Measurements from ENCODE around the gene TMCC1. TPM values are rescaled to one million over a fixed set of nuclear protein-coding genes. Genes with fewer than 3 reads are reported as not detected.

The TMCC1 gene
- total and polyA plus RNA-seq, 2 donors (not counting 3 experiments of a cell fraction or from before 2014, with no cell fraction given) = 17.4 to 38.4 TPM

GRCh38 chr3:129628169-129628522, 265.4 kb downstream of the TMCC1 start:
- intact Hi-C loops (cut with micrococcal nuclease) (loop anchor here (1.0 to 10.0 kb wide), 7 partner anchors 22 to 467 kb away; no protein-coding TSS in a partner anchor), dilution Hi-C loops (cut with MboI; ENCODE audit: extremely low pct_ligation_motif_present, low sequenced_read_pairs) (no loop called here)
- Histone ChIP-seq H3K79me2 (ENCODE audit: control insufficient read depth, insufficient read depth, low read length) (no peaks in the 10 kb centered on the region), H4K20me1 (replicated peaks; ENCODE audit: control insufficient read depth, extremely low read depth, insufficient read depth, low read length) (no peaks in the 10 kb centered on the region), H3K9me1 (replicated peaks; ENCODE audit: control insufficient read depth, extremely low read depth, insufficient read depth, low read length) (no peaks in the 10 kb centered on the region), H3K4me1 (ENCODE audit: control insufficient read depth, extremely low read depth, insufficient read depth, low read length) (peaks cover 44% of the 10 kb centered on the region), H3K27ac (ENCODE audit: insufficient read depth, low read depth, low read length) (peak overlapping the region; percentile 85), H3K27me3 (ENCODE audit: control insufficient read depth in 2 of 2, insufficient read depth in 2 of 2, low read length in 2 of 2) (no peaks in the 10 kb centered on the region), H3K9ac (replicated peaks; ENCODE audit: extremely low read depth, insufficient read depth, low read length) (peak overlapping the region; percentile 37), H2AFZ (ENCODE audit: low read depth, low read length) (peak overlapping the region; percentile 87), H3K4me3 (replicated peaks in 1 of 3; ENCODE audit: insufficient read depth in 1 of 3, low read depth in 1 of 3, low read length in 3 of 3) (no peak overlapping the region), H3K9me3 (replicated peaks; ENCODE audit: control insufficient read depth, insufficient read depth, low read length) (no peaks in the 10 kb centered on the region), H3K36me3 (ENCODE audit: control insufficient read depth in 2 of 2, extremely low read depth in 1 of 2, insufficient read depth in 2 of 2, low read length in 2 of 2) (no peaks in the 10 kb centered on the region), H3K4me2 (ENCODE audit: insufficient read depth, low read length) (peak overlapping the region; percentile 80)
- no peak for FAIRE-seq
- ChIA-PET POLR2A (no interaction called here), CTCF (interaction anchor here (0.9 to 5.6 kb wide), 31 partner anchors 9 to 478 kb away, joined by 3 to 57 read pairs (median 4); no protein-coding TSS in a partner anchor)
- TF ChIP-seq MAX (IDR thresholded peaks at IDR 0.05; ENCODE audit: insufficient read depth, insufficient read length) (no peak), EZH2 (IDR thresholded peaks at IDR 0.05; ENCODE audit: borderline replicate concordance, low read depth, low read length, severe bottlenecking) (no peak), FOS (IDR thresholded peaks at IDR 0.05; ENCODE audit: borderline replicate concordance, insufficient read depth, low read length) (no peak), POLR2AphosphoS5 (IDR thresholded peaks at IDR 0.05; ENCODE audit: insufficient read depth, low read depth, low read length) (no peak), POLR2A (IDR thresholded peaks at IDR 0.05; ENCODE audit: low read depth, low read length) (no peak), JUN (IDR thresholded peaks at IDR 0.05; ENCODE audit: borderline replicate concordance, insufficient read depth, insufficient read length, low read depth) (no peak), CTCF (IDR thresholded peaks at IDR 0.05; ENCODE audit: extremely low read depth in 1 of 2, insufficient read depth in 1 of 2, low read depth in 1 of 2, low read length in 2 of 2) (no peak), GATA2 (IDR thresholded peaks at IDR 0.05; ENCODE audit: insufficient read depth, insufficient read length, low read depth, low read length) (no peak), MYC (IDR thresholded peaks at IDR 0.05; ENCODE audit: low read depth, low read length) (no peak)
- no TSS peak for BruUV-seq (replicated peaks)
- DNase-seq (ENCODE audit: low read depth, low spot score) = no peak
